Large intestine (tissue), 3 donors: Measurements from ENCODE around the gene VSIG8. TPM values are rescaled to one million over a fixed set of nuclear protein-coding genes. Genes with fewer than 3 reads are reported as not detected.

Experiments used
- DNase-seq, 2 donors: peaks; one replicate each; pipeline versions ENCODE4 v3.0.0 to v3.0.0-alpha.2; 2013
- H3K27ac ChIP-seq: one replicate; pipeline ENCODE4 v1.5.1; 2013; ENCODE audit warnings: low read length
- H3K27me3 ChIP-seq: 2 replicates; pipeline ENCODE4 v1.6.1; 2013; ENCODE audit warnings: low read length; ENCODE audit not compliant: control insufficient read depth, insufficient read depth
- H3K36me3 ChIP-seq: 2 replicates; pipeline ENCODE4 v1.6.1; 2013; ENCODE audit warnings: low read length; ENCODE audit not compliant: control insufficient read depth, insufficient read depth
- H3K4me1 ChIP-seq: one replicate; pipeline ENCODE4 v1.6.1; 2013; ENCODE audit warnings: low read length; ENCODE audit not compliant: control insufficient read depth, insufficient read depth
- H3K4me3 ChIP-seq: one replicate; pipeline ENCODE4 v1.5.1; 2013; ENCODE audit warnings: low read length
- H3K9me3 ChIP-seq: one replicate; pipeline ENCODE4 v1.6.1; 2013; ENCODE audit warnings: mild to moderate bottlenecking, low read depth, low read length, moderate library complexity; ENCODE audit not compliant: control insufficient read depth
- WGBS: methylation state at CpG from one replicate; pipeline ENCODE4 v1.1.5; 2013; ENCODE audit warnings: low lambda C conversion rate; ENCODE audit not compliant: insufficient coverage; 5-methylcytosine and 5-hydroxymethylcytosine counted together
- polyA plus RNA-seq: library from polyadenylated mRNA; unstranded; fragments of 120-200 nt; gene quantifications from one replicate; pipeline ENCODE4 v1.2.1, GENCODE V29; 2013

Gene VSIG8
- polyA plus RNA-seq, 1 donor = 0.06 TPM

GRCh38 chr1:159884296-159884695, 21.8 kb upstream of the VSIG8 start:
- H3K4me1 ChIP-seq = peaks cover 5% of the 10 kb centered on the region
- WGBS = 90% methylated on average over 2 of the region's 8 CpGs

DNA sequence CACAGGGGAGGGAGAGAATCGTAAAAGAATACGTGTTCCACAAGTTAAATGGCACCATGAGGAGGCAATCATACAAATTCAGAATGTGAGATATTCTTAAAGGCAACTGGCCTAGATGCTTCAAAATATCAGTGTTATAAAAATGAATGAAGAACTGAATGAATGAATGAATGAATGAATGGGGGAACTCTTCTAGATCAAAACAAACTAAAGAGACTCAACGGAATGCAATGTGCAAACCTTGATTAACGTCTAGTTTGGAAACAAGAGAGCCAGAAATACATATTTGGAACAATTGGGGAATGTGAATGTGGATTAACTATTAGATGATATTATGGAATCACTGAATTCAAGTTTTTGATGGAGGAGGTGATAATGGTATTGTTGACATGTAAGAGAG, 20.7 kb upstream of the VSIG8 start:
- no peak overlapping the region for H3K4me3 ChIP-seq
- H3K4me1 ChIP-seq = peaks cover 5% of the 10 kb centered on the region
- H3K27ac ChIP-seq = no peak overlapping the region
- H3K36me3 ChIP-seq = no peaks in the 10 kb centered on the region
- 84% methylated on average over 3 of the region's 4 CpGs for WGBS
- DNase-seq = no peak
- no peaks in the 10 kb centered on the region for H3K27me3 ChIP-seq
- no peaks in the 10 kb centered on the region for H3K9me3 ChIP-seq

More at GRCh38 chr1:159884296-159884695, 21.8 kb upstream of the VSIG8 start:
- no peak overlapping the region for H3K27ac ChIP-seq
- DNase-seq = no peak
- H3K36me3 ChIP-seq = no peaks in the 10 kb centered on the region
- no peaks in the 10 kb centered on the region for H3K9me3 ChIP-seq
- H3K27me3 ChIP-seq = no peaks in the 10 kb centered on the region
- no peak overlapping the region for H3K4me3 ChIP-seq

GRCh38 chr1:159882527-159882862, 20.0 kb upstream of the VSIG8 start:
- H3K27ac ChIP-seq = peak overlapping the region; percentile 45
- H3K4me3 ChIP-seq = no peak overlapping the region
- WGBS = no CpG with 5 or more reads among the region's 2 CpGs
- H3K27me3 ChIP-seq = no peaks in the 10 kb centered on the region
- no peaks in the 10 kb centered on the region for H3K9me3 ChIP-seq
- H3K4me1 ChIP-seq = peaks cover 5% of the 10 kb centered on the region
- no peak for DNase-seq
- H3K36me3 ChIP-seq = no peaks in the 10 kb centered on the region

- no peaks in the 10 kb centered on the region for H3K36me3 ChIP-seq
- 73% methylated on average over 1 of the region's 6 CpGs for WGBS
- H3K4me3 ChIP-seq = no peak overlapping the region
- no peaks in the 10 kb centered on the region for H3K9me3 ChIP-seq
- H3K4me1 ChIP-seq = peaks cover 5% of the 10 kb centered on the region
- H3K27me3 ChIP-seq = no peaks in the 10 kb centered on the region
- DNase-seq = peak; percentile 98
- H3K27ac ChIP-seq = peak overlapping the region; percentile 45
These were observed 19.4 kb upstream of the VSIG8 start for GRCh38 chr1:159881622-159882526.

- peaks cover 5% of the 10 kb centered on the region for H3K4me1 ChIP-seq
- no peak overlapping the region for H3K4me3 ChIP-seq
- H3K36me3 ChIP-seq = no peaks in the 10 kb centered on the region
- H3K9me3 ChIP-seq = no peaks in the 10 kb centered on the region
- no peak overlapping the region for H3K27ac ChIP-seq
- DNase-seq = no peak
- WGBS = 80% methylated on average over 1 of the region's 3 CpGs
- no peaks in the 10 kb centered on the region for H3K27me3 ChIP-seq
These were observed 18.0 kb upstream of the VSIG8 start for GRCh38 chr1:159880430-159880829.

- H3K27me3 ChIP-seq = no peaks in the 10 kb centered on the region
- no peak overlapping the region for H3K27ac ChIP-seq
- peaks cover 5% of the 10 kb centered on the region for H3K4me1 ChIP-seq
- H3K4me3 ChIP-seq = no peak overlapping the region
- DNase-seq = no peak
- no CpG with 5 or more reads among the region's 4 CpGs for WGBS
- no peaks in the 10 kb centered on the region for H3K36me3 ChIP-seq
- no peaks in the 10 kb centered on the region for H3K9me3 ChIP-seq
These were observed 17.5 kb upstream of the VSIG8 start for GRCh38 chr1:159879977-159880376.

GRCh38 chr1:159879136-159879535, 16.7 kb upstream of the VSIG8 start:
- DNase-seq = no peak
- WGBS = 90% methylated on average over 2 of the region's 3 CpGs
- no peaks in the 10 kb centered on the region for H3K36me3 ChIP-seq
- H3K4me3 ChIP-seq = no peak overlapping the region
- no peak overlapping the region for H3K27ac ChIP-seq
- H3K27me3 ChIP-seq = no peaks in the 10 kb centered on the region
- no peaks in the 10 kb centered on the region for H3K9me3 ChIP-seq
- H3K4me1 ChIP-seq = peaks cover 5% of the 10 kb centered on the region

DNA sequence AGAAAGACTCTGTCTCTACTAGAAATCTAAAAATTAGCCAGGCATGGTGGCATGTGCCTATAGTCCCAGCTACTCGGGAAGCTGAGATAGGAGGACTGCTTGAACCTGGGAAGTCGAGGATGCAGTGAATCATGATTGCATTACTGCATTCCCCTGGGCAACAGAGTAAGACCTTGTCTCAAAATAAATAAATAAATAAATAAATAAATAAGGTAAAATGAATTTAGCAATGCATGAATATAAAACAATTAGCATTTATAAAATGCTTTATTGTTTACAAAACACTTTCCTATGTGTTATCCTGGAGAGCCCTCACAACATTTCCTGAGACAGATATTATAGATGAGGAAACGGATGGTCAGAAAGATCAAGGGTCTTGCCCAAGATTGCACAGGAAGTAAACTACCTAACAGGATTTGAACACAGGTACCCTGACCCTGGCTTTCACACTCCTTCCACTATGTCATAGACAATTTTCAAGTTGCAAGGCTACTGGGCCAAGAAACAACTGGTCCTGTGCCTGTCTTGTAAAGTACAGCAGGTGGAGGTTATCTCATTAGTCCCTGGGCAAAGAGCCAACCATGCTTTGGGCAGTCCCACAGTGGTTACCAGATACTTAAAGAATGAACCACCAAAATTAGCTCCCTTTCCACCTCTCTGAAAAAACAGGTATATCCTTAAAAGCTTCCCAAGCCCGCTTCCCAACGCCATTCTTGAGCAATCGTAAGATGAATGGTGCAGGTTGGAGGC, 15.4 kb upstream of the VSIG8 start:
- H3K4me3 ChIP-seq = no peak overlapping the region
- H3K36me3 ChIP-seq = no peaks in the 10 kb centered on the region
- no peak overlapping the region for H3K27ac ChIP-seq
- H3K4me1 ChIP-seq = peaks cover 5% of the 10 kb centered on the region
- no peak for DNase-seq
- H3K27me3 ChIP-seq = peaks cover 3% of the 10 kb centered on the region
- no peaks in the 10 kb centered on the region for H3K9me3 ChIP-seq
- WGBS = 90% methylated on average over 2 of the region's 6 CpGs

DNA sequence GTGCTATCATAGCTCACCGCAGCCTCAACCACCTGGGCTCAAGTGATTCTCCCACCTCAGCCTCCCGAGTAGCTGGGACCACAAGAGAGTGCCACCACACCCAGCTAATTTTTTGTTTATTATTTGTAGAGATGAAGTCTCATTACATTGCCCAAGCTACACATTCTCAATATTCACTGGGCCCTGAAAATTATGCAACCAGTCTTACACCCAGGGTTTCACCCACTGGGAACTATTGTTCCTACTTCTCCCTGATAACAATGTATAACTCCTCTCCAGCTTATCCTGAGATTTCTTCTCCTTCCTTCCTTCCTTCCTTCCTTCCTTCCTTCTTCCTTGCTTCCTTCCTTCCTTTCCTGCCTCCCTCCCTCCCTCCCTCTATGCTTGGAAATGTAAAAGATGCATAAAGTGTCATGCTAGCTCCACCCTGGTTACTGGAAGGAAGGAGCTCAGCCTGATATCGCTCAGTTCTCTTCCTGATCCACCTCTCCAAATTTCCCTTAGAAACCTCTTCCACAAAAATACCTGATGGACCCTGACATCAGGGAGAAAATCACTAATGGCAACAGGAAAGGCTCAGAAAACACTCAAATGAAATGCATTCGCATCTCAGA, 11.2 kb upstream of the VSIG8 start:
- Histone ChIP-seq H3K4me3 (no peak overlapping the region), H3K27ac (no peak overlapping the region), H3K36me3 (no peaks in the 10 kb centered on the region), H3K4me1 (no peaks in the 10 kb centered on the region), H3K9me3 (no peaks in the 10 kb centered on the region), H3K27me3 (peaks cover 7% of the 10 kb centered on the region)
- no peak for DNase-seq
- no CpG with 5 or more reads among the region's 4 CpGs for whole genome bisulfite sequencing

GRCh38 chr1:159872891-159873290, 10.4 kb upstream of the VSIG8 start:
- Histone ChIP-seq H3K4me1 (peaks cover 5% of the 10 kb centered on the region), H3K27ac (no peak overlapping the region), H3K27me3 (peaks cover 7% of the 10 kb centered on the region), H3K36me3 (no peaks in the 10 kb centered on the region), H3K4me3 (no peak overlapping the region), H3K9me3 (no peaks in the 10 kb centered on the region)
- no CpG with 5 or more reads among the region's 15 CpGs for WGBS
- no peak for DNase-seq
